GM12872 (cell line): ENCODE results near the gene GMPR2.

Experiments used
- CTCF ChIP-seq: IDR thresholded peaks from 3 replicates; pipeline ENCODE4 v1.5.1; 2011; ENCODE audit warnings: low read depth, mild to moderate bottlenecking, low read length, moderate library complexity; ENCODE audit not compliant: insufficient read depth

GMPR2 gene

GRCh38 chr14:24232121-24232644, 546 bp upstream of the GMPR2 start, which contains the start of gene NEDD8:
Gene NEDD8, minus strand, starts transcription at chr14:24232367. Its CDS starts 100 bp downstream, at chr14:24232267.
- no peak for TF ChIP-seq CTCF

- TF ChIP-seq CTCF: no peak
Observed at GRCh38 chr14:24233538-24233866, 773 bp downstream of the GMPR2 start.

- TF ChIP-seq CTCF: no peak
Observed at GRCh38 chr14:24234095-24235005, 1.6 kb downstream of the GMPR2 start.

GRCh38 chr14:24235804-24236688, 3.3 kb downstream of the GMPR2 start:
- no peak for TF ChIP-seq CTCF

GRCh38 chr14:24236689-24237462, 4.1 kb downstream of the GMPR2 start:
- no peak for TF ChIP-seq CTCF

GRCh38 chr14:24237463-24237955, 4.8 kb downstream of the GMPR2 start:
- no peak for TF ChIP-seq CTCF
